Naive thymus-derived CD4-positive, alpha-beta T cell (primary cell): ENCODE data around the gene TMPRSS13. TPM values are rescaled to one million over a fixed set of nuclear protein-coding genes. Genes with fewer than 3 reads are reported as not detected.
A peak's percentile ranks its signal among the peaks of the same experiment; 100 is the strongest.

Source experiments
- ATAC-seq: fragments of 150-1000 bp; cut with Tn5 transposase; 2 replicates; pipeline ENCODE4 v1.10.0; 2021; ENCODE audit warnings: mild to moderate bottlenecking, moderate library complexity
- CTCF ChIA-PET: fragments of 350-600 bp; sonication (Branson Sonifier 250); formaldehyde crosslinking; loops from one replicate; lab custom pipeline; 2021; ENCODE audit warnings: antibody characterized with exemption; lab: Charles Lee
- POLR2A ChIA-PET: fragments of 350-600 bp; sonication (Branson Sonifier 250); formaldehyde crosslinking; loops from one replicate; lab custom pipeline; 2021; ENCODE audit warnings: antibody characterized with exemption, inconsistent platforms; lab: Charles Lee
- DNase-seq, 9 donors: peaks; one replicate each; pipeline versions ENCODE4 v3.0.0 to v3.0.0-alpha.2; 2020 to 2022; ENCODE audit warnings: mixed read lengths in 1 of 9
- H3K27ac ChIP-seq: one replicate; pipeline ENCODE4 v1.7.0; 2013; ENCODE audit warnings: mild to moderate bottlenecking, low read depth, low read length, moderate library complexity
- H3K27me3 ChIP-seq, 2 donors: one replicate each; pipeline ENCODE4 v1.7.0; 2013; ENCODE audit warnings: low read length in 2 of 2, mild to moderate bottlenecking in 2 of 2, moderate library complexity in 2 of 2; ENCODE audit not compliant: control insufficient read depth in 2 of 2, insufficient read depth in 2 of 2
- H3K36me3 ChIP-seq, 3 experiments: 1 replicate in 2 of 3; 2 replicates in 1 of 3; pipeline ENCODE4 v1.7.0; 2013; ENCODE audit warnings: low read length in 3 of 3, mild to moderate bottlenecking in 3 of 3, moderate library complexity in 1 of 3; ENCODE audit not compliant: insufficient read depth in 3 of 3, control insufficient read depth in 2 of 3
- H3K4me1 ChIP-seq, 2 donors: one replicate each; pipeline ENCODE4 v1.7.0; 2013; ENCODE audit warnings: low read length in 2 of 2, mild to moderate bottlenecking in 2 of 2, moderate library complexity in 1 of 2; ENCODE audit not compliant: control insufficient read depth in 2 of 2, insufficient read depth in 2 of 2
- H3K4me3 ChIP-seq: 2 replicates; pipeline ENCODE4 v1.7.0; 2013; ENCODE audit warnings: mild to moderate bottlenecking, low read length
- H3K9me3 ChIP-seq, 3 experiments: 1 replicate in 2 of 3; 2 replicates in 1 of 3; pipeline ENCODE4 v1.7.0; 2013; ENCODE audit warnings: low read length in 3 of 3; ENCODE audit not compliant: control insufficient read depth in 2 of 3
- H3K27ac Mint-ChIP-seq, 9 donors: one replicate each; pipeline ENCODE4 v1.8.0; 2020 to 2022; ENCODE audit warnings: mixed read lengths in 9 of 9, mild to moderate bottlenecking in 8 of 9, moderate library complexity in 5 of 9, inconsistent platforms in 2 of 9
- H3K27me3 Mint-ChIP-seq, 5 donors: one replicate each; pipeline ENCODE4 v1.8.0; 2021 to 2022; ENCODE audit warnings: mixed read lengths in 5 of 5, mild to moderate bottlenecking in 1 of 5
- H3K36me3 Mint-ChIP-seq, 5 donors: one replicate each; pipeline ENCODE4 v1.8.0; 2020 to 2022; ENCODE audit warnings: mixed read lengths in 5 of 5, mild to moderate bottlenecking in 3 of 5, inconsistent platforms in 1 of 5
- H3K4me1 Mint-ChIP-seq, 7 donors: one replicate each; pipeline ENCODE4 v1.8.0; 2020 to 2022; ENCODE audit warnings: mixed read lengths in 7 of 7, mild to moderate bottlenecking in 3 of 7, inconsistent platforms in 1 of 7
- H3K4me3 Mint-ChIP-seq, 10 donors: one replicate each; pipeline ENCODE4 v1.8.0; 2020 to 2022; ENCODE audit warnings: mild to moderate bottlenecking in 10 of 10, mixed read lengths in 10 of 10, moderate library complexity in 6 of 10, inconsistent platforms in 2 of 10
- H3K9me3 Mint-ChIP-seq, 11 donors: one replicate each; pipeline ENCODE4 v1.8.0; 2020 to 2022; ENCODE audit warnings: mixed read lengths in 11 of 11, mild to moderate bottlenecking in 4 of 11, inconsistent platforms in 1 of 11, moderate library complexity in 1 of 11
- intact Hi-C, 2 donors: fragments of 100-400 bp; cut with micrococcal nuclease; formaldehyde crosslinking; loops; one replicate each; pipeline ENCODE4 v1.15.1; 2023
- polyA plus RNA-seq, 2 donors: library from polyadenylated mRNA; unstranded; fragments of 300-500 nt; fragmentation: Illumina TruSeq; gene quantifications; one replicate each; pipeline ENCODE4 v1.2.3, GENCODE V29; 2021
- total RNA-seq, 6 experiments: library from RNA in 5 of 6; stranded (reverse) in 5 of 6; gene quantifications; 1 replicate in 5 of 6; 2 replicates in 1 of 6; pipeline ENCODE4 v1.2.3 and lab custom pipeline; 2021 to 2026

TMPRSS13 gene
- total and polyA plus RNA-seq, 7 experiments from 2014 or later, result 0.47 to 4.1 (median 3.0) TPM

- no peak overlapping the region for H3K27ac ChIP-seq
- peaks cover 14 to 18% of the 10 kb centered on the region in 2 donors for H3K4me1 ChIP-seq
- H3K4me1 Mint-ChIP-seq, result peaks cover 18 to 24% (median 22%) of the 10 kb centered on the region in 7 donors
- ATAC-seq (no peak), DNase-seq (no peak)
- no peak overlapping the region for H3K4me3 Mint-ChIP-seq
- no peaks in the 10 kb centered on the region for H3K36me3 Mint-ChIP-seq
- CTCF ChIA-PET, result no interaction called here
- H3K27ac Mint-ChIP-seq, result no peak overlapping the region
- POLR2A ChIA-PET, result no interaction called here
- H3K27me3 ChIP-seq, result no peaks in the 10 kb centered on the region
- intact Hi-C loops, result no loop called here
- no peak overlapping the region for H3K4me3 ChIP-seq
- peaks cover 0 to 4% (median 0%) of the 10 kb centered on the region in 5 donors for H3K27me3 Mint-ChIP-seq
- H3K9me3 ChIP-seq, result no peaks in the 10 kb centered on the region
- no peaks in the 10 kb centered on the region for H3K36me3 ChIP-seq
- H3K9me3 Mint-ChIP-seq, result no peaks in the 10 kb centered on the region
Observed at GRCh38 chr11:117925198-117925925, 3.8 kb downstream of the TMPRSS13 start.

DNA sequence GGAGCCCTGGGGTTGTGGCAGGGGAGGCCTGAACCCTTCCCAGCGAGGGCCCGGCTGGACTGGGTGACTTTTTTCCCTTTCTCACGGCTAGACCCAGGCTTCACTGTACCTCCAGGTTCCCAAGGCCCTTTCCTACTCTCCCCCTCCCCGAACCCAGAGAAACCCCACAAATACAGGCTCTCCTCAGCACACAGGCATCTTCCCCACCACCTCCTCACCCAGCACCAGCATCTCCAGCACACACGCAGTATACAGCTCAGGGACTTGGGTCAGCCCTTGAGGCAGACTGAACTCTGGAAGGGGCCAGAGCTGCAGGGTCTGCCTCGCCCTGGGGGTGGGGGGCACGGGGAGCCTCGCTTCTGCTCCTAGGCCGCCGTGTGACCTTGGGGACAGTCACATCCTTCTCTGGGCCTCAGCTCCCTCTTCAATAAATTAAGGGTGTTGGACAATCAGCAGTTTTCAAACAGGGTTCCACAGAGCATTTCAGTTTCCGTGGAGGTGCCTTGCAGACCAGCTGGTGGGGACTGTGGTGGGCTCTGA is 4.5 kb downstream of the TMPRSS13 start:
- no peak for ATAC-seq
- peaks cover 7 to 12% of the 10 kb centered on the region in 2 donors for H3K4me1 ChIP-seq
- ChIA-PET CTCF (no interaction called here), POLR2A (no interaction called here)
- no peaks in the 10 kb centered on the region for H3K36me3 ChIP-seq
- no peaks in the 10 kb centered on the region for H3K9me3 ChIP-seq
- H3K4me3 ChIP-seq, result no peak overlapping the region
- H3K27ac ChIP-seq, result no peak overlapping the region
- H3K27me3 Mint-ChIP-seq, result peaks cover 0 to 4% (median 0%) of the 10 kb centered on the region in 5 donors
- no peaks in the 10 kb centered on the region for H3K27me3 ChIP-seq
- peaks cover 11 to 20% (median 16%) of the 10 kb centered on the region in 7 donors for H3K4me1 Mint-ChIP-seq
- intact Hi-C loops, result no loop called here
- DNase-seq, result no peak
- H3K27ac Mint-ChIP-seq, result no peak overlapping the region
- H3K4me3 Mint-ChIP-seq, result no peak overlapping the region
- no peaks in the 10 kb centered on the region for H3K36me3 Mint-ChIP-seq
- no peaks in the 10 kb centered on the region for H3K9me3 Mint-ChIP-seq

GRCh38 chr11:117923773-117924172 is 5.4 kb downstream of the TMPRSS13 start:
- Histone ChIP-seq H3K4me1 (peaks cover 0 to 3% of the 10 kb centered on the region in 2 donors), H3K27ac (no peak overlapping the region), H3K9me3 (no peaks in the 10 kb centered on the region), H3K4me3 (no peak overlapping the region), H3K27me3 (no peaks in the 10 kb centered on the region), H3K36me3 (no peaks in the 10 kb centered on the region)
- H3K4me1 Mint-ChIP-seq, result peaks cover 7 to 21% (median 9%) of the 10 kb centered on the region in 7 donors
- peaks cover 0 to 4% (median 0%) of the 10 kb centered on the region in 5 donors for H3K27me3 Mint-ChIP-seq
- POLR2A ChIA-PET, result no interaction called here
- H3K9me3 Mint-ChIP-seq, result no peaks in the 10 kb centered on the region
- H3K27ac Mint-ChIP-seq, result no peak overlapping the region
- no peak for ATAC-seq
- intact Hi-C loops, result no loop called here
- DNase-seq, result no peak
- H3K4me3 Mint-ChIP-seq, result no peak overlapping the region
- CTCF ChIA-PET, result interaction anchor here (1.2 kb wide), 1 partner anchor 23 kb away, joined by 4 read pairs; no protein-coding TSS in a partner anchor
- H3K36me3 Mint-ChIP-seq, result no peaks in the 10 kb centered on the region

DNA sequence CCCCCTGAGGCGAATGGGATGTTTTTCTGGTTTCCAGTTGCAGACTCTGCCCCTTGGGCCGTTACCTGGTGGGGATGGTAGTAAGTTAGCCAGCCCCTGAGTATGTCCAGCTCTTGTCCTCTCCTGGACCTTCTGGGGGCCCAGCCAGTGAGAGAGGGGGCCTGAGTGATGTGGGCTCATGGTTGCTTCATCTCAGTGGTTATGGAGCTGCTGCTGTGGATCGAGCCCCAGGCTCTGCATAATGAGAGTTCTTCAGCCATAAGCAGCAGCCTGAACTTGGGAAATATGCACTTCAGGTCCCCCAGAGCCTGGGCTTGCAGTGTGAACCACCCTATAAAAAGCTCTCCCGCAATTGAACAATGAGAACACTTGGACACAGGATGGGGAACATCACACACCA is 5.9 kb downstream of the TMPRSS13 start:
- Mint-ChIP-seq H3K27ac (no peak overlapping the region), H3K27me3 (peaks cover 0 to 4% (median 0%) of the 10 kb centered on the region in 5 donors), H3K4me3 (no peak overlapping the region), H3K36me3 (no peaks in the 10 kb centered on the region), H3K9me3 (no peaks in the 10 kb centered on the region), H3K4me1 (peaks cover 2 to 16% (median 4%) of the 10 kb centered on the region in 7 donors)
- no peak overlapping the region for H3K4me3 ChIP-seq
- H3K36me3 ChIP-seq, result no peaks in the 10 kb centered on the region
- POLR2A ChIA-PET, result no interaction called here
- no peaks in the 10 kb centered on the region for H3K4me1 ChIP-seq
- intact Hi-C loops, result no loop called here
- no peak for DNase-seq
- no peak for ATAC-seq
- H3K27ac ChIP-seq, result no peak overlapping the region
- H3K9me3 ChIP-seq, result no peaks in the 10 kb centered on the region
- CTCF ChIA-PET, result interaction anchor here (1.2 kb wide), 1 partner anchor 23 kb away, joined by 4 read pairs; no protein-coding TSS in a partner anchor
- no peaks in the 10 kb centered on the region for H3K27me3 ChIP-seq

DNA sequence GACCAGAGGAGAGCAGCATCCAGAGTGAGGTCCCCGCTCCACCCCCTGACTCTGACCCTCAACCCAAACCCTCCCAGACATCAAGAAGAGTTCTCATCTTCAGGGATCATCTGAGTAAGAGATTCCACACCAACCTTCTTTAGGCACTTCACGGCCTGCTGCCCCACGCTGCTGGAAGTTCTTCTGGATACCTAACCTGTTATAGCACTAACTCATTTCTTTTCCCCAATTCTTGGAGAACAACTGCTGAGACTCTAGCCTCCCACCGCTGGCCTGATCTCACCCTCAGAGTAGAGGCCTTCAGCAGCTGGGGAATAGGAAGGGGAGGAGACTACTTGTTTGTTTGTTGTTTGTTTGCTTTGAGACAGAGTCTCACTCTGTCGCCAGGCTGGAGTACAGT is 7.3 kb downstream of the TMPRSS13 start:
- no peak overlapping the region for H3K27ac ChIP-seq
- H3K27me3 ChIP-seq, result no peaks in the 10 kb centered on the region
- POLR2A ChIA-PET, result no interaction called here
- DNase-seq (no peak), ATAC-seq (no peak)
- H3K4me1 Mint-ChIP-seq, result peaks cover 0 to 12% (median 0%) of the 10 kb centered on the region in 7 donors
- H3K4me3 ChIP-seq, result no peak overlapping the region
- no peaks in the 10 kb centered on the region for H3K36me3 Mint-ChIP-seq
- CTCF ChIA-PET, result no interaction called here
- no peaks in the 10 kb centered on the region for H3K27me3 Mint-ChIP-seq
- no peak overlapping the region for H3K4me3 Mint-ChIP-seq
- H3K36me3 ChIP-seq, result no peaks in the 10 kb centered on the region
- H3K9me3 ChIP-seq, result no peaks in the 10 kb centered on the region
- H3K4me1 ChIP-seq, result no peaks in the 10 kb centered on the region
- intact Hi-C loops, result no loop called here
- H3K27ac Mint-ChIP-seq, result peak overlapping the region in 1 of 9 donors; percentile 30
- no peaks in the 10 kb centered on the region for H3K9me3 Mint-ChIP-seq

DNA sequence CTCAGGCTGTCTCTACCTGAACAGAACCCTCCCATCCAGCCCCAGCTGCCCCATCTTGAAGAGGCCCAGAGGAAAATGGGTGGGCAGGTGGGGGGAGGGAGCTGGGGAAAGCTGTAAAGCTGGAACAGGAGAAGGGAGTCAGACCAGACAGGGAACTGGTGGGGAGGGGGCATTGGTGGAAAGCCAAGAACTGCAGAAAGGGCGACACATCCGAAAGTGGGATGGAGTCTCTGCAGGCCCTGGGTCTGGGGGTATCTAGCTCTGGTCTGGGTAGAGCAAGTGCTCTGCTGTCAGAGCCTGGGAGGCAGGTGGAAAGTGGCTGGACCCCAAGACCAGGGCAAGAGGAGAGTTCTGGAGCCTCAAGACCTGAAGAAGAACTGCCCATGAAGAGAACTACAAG is 7.7 kb downstream of the TMPRSS13 start:
- Histone ChIP-seq H3K4me3 (no peak overlapping the region), H3K27ac (no peak overlapping the region), H3K36me3 (no peaks in the 10 kb centered on the region), H3K27me3 (no peaks in the 10 kb centered on the region), H3K4me1 (no peaks in the 10 kb centered on the region), H3K9me3 (no peaks in the 10 kb centered on the region)
- Mint-ChIP-seq H3K9me3 (no peaks in the 10 kb centered on the region), H3K27me3 (no peaks in the 10 kb centered on the region), H3K36me3 (no peaks in the 10 kb centered on the region), H3K4me1 (peaks cover 0 to 12% (median 0%) of the 10 kb centered on the region in 7 donors), H3K27ac (peak overlapping the region in 1 of 9 donors; percentile 38), H3K4me3 (no peak overlapping the region)
- no peak for ATAC-seq
- DNase-seq, result no peak
- intact Hi-C loops, result no loop called here
- ChIA-PET POLR2A (no interaction called here), CTCF (no interaction called here)
